NCI-H526 treated with DMSO at 0.1 percent for 48 hours (cell line): ENCODE data around the gene NYNRIN.

Experiments
- DNase-seq: peaks from one replicate; lab custom pipeline; 2025; lab: John Stamatoyannopoulos, UW

NYNRIN gene

GRCh38 chr14:24415421-24416253 is 16.8 kb downstream of the NYNRIN start:
- no peak for DNase-seq

GRCh38 chr14:24416254-24416931 is 17.6 kb downstream of the NYNRIN start:
- no peak for DNase-seq

GRCh38 chr14:24416932-24417619 is 18.3 kb downstream of the NYNRIN start:
- no peak for DNase-seq

GRCh38 chr14:24417832-24418491 is 19.2 kb downstream of the NYNRIN start:
- no peak for DNase-seq

- DNase-seq = no peak
These were observed 19.7 kb downstream of the NYNRIN start for GRCh38 chr14:24418492-24418873.

- DNase-seq = no peak
These were observed 23.5 kb downstream of the NYNRIN start for GRCh38 chr14:24422261-24422660.

GRCh38 chr14:24422694-24423601 is 24.1 kb downstream of the NYNRIN start:
- DNase-seq = no peak

GRCh38 chr14:24425704-24426103 is 26.9 kb downstream of the NYNRIN start:
- DNase-seq = no peak

GRCh38 chr14:24426150-24426911 is 27.5 kb downstream of the NYNRIN start:
- no peak for DNase-seq

GRCh38 chr14:24426912-24427536 is 28.2 kb downstream of the NYNRIN start:
- no peak for DNase-seq

GRCh38 chr14:24427537-24428508 is 29.0 kb downstream of the NYNRIN start:
- DNase-seq = no peak

- DNase-seq = no peak
These were observed 30.0 kb downstream of the NYNRIN start for GRCh38 chr14:24428628-24429394.

- peak; percentile 70 for DNase-seq
These were observed 30.8 kb downstream of the NYNRIN start, which contains the start of the genes CBLN3 and KHNYN for GRCh38 chr14:24429395-24430142. Gene CBLN3 (minus strand): TSS chr14:24429668. CDS start chr14:24429054, 614 bp downstream. Gene KHNYN (plus strand): TSS chr14:24429954. CDS start chr14:24430731, 777 bp downstream.

GRCh38 chr14:24430143-24430681 is 31.4 kb downstream of the NYNRIN start:
- DNase-seq = no peak

GRCh38 chr14:24430682-24431568 is 32.1 kb downstream of the NYNRIN start:
- no peak for DNase-seq
